ENCODE data around the gene BOK. TPM values are rescaled to one million over a fixed set of nuclear protein-coding genes. Genes with fewer than 3 reads are reported as not detected.

The BOK gene
- total RNA-seq, 1 experiment from 2014 or later, result 33.9 TPM

GRCh38 chr2:241606186-241606585 lies 47.6 kb downstream of the BOK start:
- Mint-ChIP-seq H3K4me1 (peaks cover 5 to 8% of the 10 kb centered on the region in 2 experiments), H3K4me3 (no peak overlapping the region)

More at GRCh38 chr2:241606186-241606585, 47.6 kb downstream of the BOK start:
- no peaks in the 10 kb centered on the region for H3K79me1 ChIP-seq (ENCODE audit: insufficient read depth, low read depth, low read length, poor library complexity, severe bottlenecking)
- Mint-ChIP-seq H3K27ac (no peak overlapping the region; a peak in 1 of 7 replicates), H3K36me3 (ENCODE audit: insufficient read depth in 1 of 3, low read depth in 3 of 3) (peaks cover 11 to 33% (median 28%) of the 10 kb centered on the region in 3 experiments; a peak in 6 of 7 replicates), H3K27me3 (ENCODE audit: low read depth) (no peaks in the 10 kb centered on the region), H3K9me3 (no peaks in the 10 kb centered on the region)
- H3K56ac ChIP-seq (ENCODE audit: insufficient read length, low read depth, low read length), result no peak overlapping the region
- H2BK5ac ChIP-seq (ENCODE audit: insufficient read length, low read length), result no peak overlapping the region
- no peak overlapping the region for H2AFZ ChIP-seq (ENCODE audit: low read length)
- no peak overlapping the region for H2BK20ac ChIP-seq (ENCODE audit: low read depth, low read length, poor library complexity, severe bottlenecking)
- no peak overlapping the region for H3K4ac ChIP-seq (ENCODE audit: low read depth, low read length)
- no peaks in the 10 kb centered on the region for H3K4me1 ChIP-seq (ENCODE audit: insufficient read depth, low read length)
- H3K23me2 ChIP-seq (ENCODE audit: insufficient read length, low read depth, low read length, poor library complexity, severe bottlenecking), result peaks cover 6% of the 10 kb centered on the region
- no peak overlapping the region for H2BK12ac ChIP-seq (ENCODE audit: insufficient read length, low read depth, low read length)
- H4K5ac ChIP-seq (ENCODE audit: insufficient read length, low read depth, low read length), result no peak overlapping the region
- no peak overlapping the region for H4K91ac ChIP-seq (ENCODE audit: insufficient read length, low read depth, low read length)
- no peak overlapping the region for H3K27ac ChIP-seq (ENCODE audit: insufficient read length, low read depth, low read length)
- no peak for TF ChIP-seq CTCF (conservative IDR thresholded peaks at IDR 0.05)
- no CpG with 5 or more reads among the region's 8 CpGs for WGBS (ENCODE audit: extremely low coverage, insufficient read length, low lambda C conversion rate)
- H3K9me3 ChIP-seq (ENCODE audit: control insufficient read depth, low read depth, low read length), result no peaks in the 10 kb centered on the region
- H2BK120ac ChIP-seq (ENCODE audit: low read depth, low read length, poor library complexity, severe bottlenecking), result no peak overlapping the region
- no peaks in the 10 kb centered on the region for H4K20me1 ChIP-seq (ENCODE audit: control insufficient read depth, insufficient read depth, insufficient read length)
- no peak overlapping the region for H3K23ac ChIP-seq (ENCODE audit: insufficient read length, low read depth, low read length)
- H3K9ac ChIP-seq (ENCODE audit: extremely low read depth, insufficient read length, low read length), result no peak overlapping the region
- no peak overlapping the region for H3K4me2 ChIP-seq (ENCODE audit: insufficient read depth, insufficient read length, low read length)
- H2BK15ac ChIP-seq (ENCODE audit: low read depth, low read length), result no peak overlapping the region
- no peak overlapping the region for H4K8ac ChIP-seq (replicated peaks; ENCODE audit: insufficient read length, low read depth, low read length)
- no peaks in the 10 kb centered on the region for H3K27me3 ChIP-seq (ENCODE audit: insufficient read depth, low read length)
- no peak overlapping the region for H2AK5ac ChIP-seq (ENCODE audit: insufficient read length, low read length)
- no peak overlapping the region for H3K18ac ChIP-seq (ENCODE audit: insufficient read length, low read depth, low read length)
- no peak overlapping the region for H3T11ph ChIP-seq (ENCODE audit: low read length)
- H3K79me2 ChIP-seq (ENCODE audit: insufficient read depth, low read length), result no peaks in the 10 kb centered on the region
- H3K14ac ChIP-seq (ENCODE audit: insufficient read depth, low read length), result no peak overlapping the region
- DNase-seq, result no peak
